GM21825 (cell line): ENCODE measurements around the gene KIF4A.
"Not testable (repeated sequence)": the region's sequence is repeated elsewhere in the genome, so short reads cannot be mapped to it uniquely, and the experiment has no call there.

Source experiments
- ATAC-seq: cut with Tn5 transposase; IDR thresholded peaks from one replicate; pipeline ENCODE4 v1.9.1; 2021; ENCODE audit warnings: mild to moderate bottlenecking, moderate library complexity; ENCODE audit not compliant: unreplicated experiment

KIF4A gene

DNA sequence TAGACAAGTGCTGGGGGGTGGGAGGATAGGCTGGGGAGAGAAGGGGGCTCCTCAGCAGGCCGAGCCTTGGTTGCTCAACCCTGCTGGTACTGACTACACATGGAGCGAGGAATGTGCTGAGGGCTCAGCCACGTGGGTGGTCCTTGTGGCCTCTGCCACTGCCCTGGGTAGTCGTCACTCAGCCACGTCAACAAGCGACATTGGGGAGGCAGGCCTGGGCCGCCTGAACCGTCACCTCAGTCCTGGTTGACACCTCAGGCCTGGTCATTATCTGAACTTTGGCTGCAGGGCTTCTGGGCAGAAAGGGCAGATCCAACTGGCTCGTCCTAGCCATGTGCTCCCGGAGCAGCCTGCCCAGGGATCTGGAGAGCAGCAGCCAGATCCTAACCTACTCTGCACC, 70.5 kb downstream of the KIF4A start:
- ATAC-seq = no peak

DNA sequence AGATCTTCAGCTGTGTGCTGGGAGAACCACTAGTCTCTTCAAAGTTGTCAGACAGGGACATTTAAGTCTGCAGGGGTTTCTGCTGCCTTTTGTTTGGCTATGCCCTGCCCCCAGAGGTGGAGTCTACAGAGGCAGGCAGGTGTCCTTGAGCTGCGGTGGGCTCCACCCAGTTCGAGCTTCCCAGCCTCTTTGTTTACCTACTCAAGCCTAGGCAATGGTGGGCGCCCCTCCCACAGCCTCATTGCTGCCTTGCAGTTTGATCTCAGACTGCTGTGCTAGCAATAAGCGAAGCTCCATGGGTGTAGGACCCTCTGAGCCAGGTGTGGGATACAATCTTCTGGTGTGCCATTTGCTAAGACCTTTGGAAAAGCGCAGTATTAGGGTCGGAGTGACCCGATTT, 78.8 kb downstream of the KIF4A start:
- not testable (repeated sequence) for ATAC-seq

DNA sequence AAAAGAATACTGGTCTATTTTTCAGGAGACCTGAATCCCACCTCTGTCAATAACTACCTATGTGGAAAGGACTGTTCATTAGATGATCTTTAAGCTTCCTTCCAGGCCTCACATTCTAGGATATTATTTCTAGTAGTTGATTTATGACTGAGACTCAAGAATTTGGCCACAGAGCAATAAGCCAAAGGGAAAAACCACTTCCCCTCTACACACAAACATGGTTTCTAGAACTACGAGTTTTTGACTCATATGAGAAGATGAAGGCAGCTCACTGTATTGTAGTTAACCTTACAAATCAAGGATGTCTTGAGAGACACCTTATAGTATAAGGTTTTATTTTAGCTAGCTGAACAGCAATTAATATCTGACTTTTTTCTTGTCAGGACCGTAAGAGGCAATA, 96.3 kb downstream of the KIF4A start:
- no peak for ATAC-seq

DNA sequence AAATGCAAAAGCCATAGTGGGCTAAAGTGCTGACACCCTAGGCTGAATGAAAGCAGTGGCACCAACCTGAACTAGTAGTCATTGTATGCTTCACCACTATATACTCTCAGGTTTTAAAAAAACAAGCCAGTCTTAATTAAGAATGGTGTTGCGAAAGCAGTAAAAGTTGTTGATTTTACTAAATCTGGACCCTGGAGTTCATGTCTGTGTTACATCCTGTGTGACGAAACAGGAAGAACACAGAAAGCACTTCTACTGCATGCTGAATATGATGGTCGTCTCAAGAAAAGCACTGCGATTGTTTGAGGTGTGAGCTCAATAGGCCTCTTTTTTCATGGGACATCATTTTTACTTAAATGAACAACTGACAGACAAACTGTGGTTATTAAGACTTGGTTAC, 109.0 kb downstream of the KIF4A start:
- no peak for ATAC-seq

DNA sequence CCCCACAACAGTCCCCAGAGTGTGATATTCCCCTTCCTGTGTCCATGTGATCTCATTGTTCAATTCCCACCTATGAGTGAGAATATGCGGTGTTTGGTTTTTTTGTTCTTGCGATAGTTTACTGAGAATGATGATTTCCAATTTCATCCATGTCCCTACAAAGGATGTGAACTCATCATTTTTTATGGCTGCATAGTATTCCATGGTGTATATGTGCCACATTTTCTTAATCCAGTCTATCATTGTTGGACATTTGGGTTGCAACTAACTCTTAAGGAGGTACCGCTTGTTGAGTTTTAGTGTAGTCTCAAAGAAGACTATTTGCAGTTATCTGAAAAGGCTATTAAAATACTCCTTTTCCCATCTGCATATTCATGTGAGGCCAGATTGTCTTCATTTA, 110.3 kb downstream of the KIF4A start:
- ATAC-seq = not testable (repeated sequence)

DNA sequence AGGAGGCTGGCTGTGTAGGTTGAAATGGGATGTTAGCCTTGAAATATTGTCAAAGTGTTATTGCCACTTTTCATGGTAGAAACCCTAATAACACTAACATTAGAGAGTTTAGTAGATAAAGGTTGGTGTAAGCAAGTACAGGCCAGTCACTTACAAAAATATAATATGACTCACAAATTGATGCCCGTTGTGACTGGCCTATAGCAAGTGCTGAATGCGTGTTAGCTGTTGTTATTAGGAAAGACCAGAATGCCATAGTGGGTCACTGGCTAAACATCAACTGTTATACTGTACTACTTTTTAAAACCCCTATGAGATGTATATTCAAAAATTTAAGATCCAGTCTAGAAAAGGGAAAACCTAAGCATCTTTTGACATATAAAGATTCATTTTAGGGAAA, 112.8 kb downstream of the KIF4A start:
- no peak for ATAC-seq

DNA sequence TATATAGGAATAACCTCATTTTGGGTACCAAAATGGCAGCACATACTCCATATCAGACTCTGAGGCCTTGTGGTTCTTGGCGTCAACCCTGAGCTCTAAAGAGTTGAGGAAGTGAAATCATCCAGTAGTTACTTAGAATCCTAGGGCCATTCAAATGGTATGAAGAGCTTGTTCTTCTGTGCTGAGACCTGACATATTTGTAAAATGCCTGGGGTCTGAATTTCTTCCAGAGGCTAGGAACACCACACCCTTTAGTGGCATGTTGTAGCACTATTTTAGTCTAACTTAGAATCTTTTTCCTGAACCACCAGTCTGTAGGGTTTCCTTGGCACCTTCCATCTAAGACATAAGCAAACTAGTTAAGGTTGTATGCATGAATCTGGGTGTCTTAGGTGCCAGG, 115.1 kb downstream of the KIF4A start:
- no peak for ATAC-seq

DNA sequence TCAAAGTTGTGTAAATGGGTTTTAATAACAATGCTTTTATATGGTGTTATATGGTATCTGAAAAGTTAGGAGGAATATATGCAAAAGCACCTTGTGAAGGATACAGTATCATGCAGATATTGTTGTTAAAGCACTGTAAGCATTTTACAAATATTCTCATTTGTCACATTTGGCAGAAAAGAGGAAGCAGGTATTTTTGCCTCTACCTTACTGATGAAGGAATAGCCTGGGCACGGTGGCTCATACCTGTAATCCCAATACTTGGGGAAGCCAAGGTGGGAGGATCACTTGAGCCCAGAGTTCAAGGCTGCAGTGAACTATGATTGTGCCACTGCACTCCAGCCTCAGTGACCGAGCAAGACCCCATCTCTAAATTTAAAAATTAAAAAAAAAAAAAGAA, 121.0 kb downstream of the KIF4A start:
- no peak for ATAC-seq

DNA sequence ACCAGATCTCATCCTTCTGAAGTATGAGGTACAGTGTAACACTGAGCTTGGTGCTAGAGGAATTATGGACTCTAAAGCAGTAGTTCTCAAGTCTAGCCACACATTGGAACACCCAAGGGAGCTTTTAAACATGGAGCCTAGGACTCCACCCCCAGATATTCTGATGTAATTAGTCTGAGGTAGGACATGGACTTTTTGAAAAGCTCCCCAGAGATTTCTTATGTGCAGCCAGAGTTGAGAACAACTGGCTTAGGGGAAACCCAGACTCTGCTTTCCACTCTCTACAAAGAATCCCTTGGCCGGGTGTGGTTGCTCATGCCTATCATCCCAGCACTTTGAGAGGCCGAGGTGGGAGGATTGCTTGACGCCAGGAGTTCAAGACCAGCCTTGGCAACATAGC, 121.6 kb downstream of the KIF4A start:
- ATAC-seq = no peak

DNA sequence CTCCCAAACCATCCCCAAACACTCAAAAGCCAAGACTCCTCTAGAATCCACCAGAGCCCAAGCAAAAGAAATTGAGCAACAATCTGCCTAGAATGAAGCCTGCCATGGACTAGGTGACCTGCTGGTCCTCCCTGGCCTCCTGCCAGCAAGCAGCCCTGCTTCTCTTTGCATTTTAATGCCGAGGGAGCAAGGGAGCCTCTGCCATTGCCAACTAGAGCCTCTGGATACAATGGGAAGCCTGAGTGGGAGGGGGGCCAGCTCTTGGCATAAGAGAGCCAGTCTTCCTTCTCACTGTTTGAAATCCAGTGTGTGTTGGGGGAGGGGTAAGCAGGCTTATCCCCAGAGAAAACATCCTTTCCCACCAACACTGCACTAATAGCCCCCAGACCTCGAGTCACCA, 131.7 kb downstream of the KIF4A start:
- ATAC-seq = no peak

DNA sequence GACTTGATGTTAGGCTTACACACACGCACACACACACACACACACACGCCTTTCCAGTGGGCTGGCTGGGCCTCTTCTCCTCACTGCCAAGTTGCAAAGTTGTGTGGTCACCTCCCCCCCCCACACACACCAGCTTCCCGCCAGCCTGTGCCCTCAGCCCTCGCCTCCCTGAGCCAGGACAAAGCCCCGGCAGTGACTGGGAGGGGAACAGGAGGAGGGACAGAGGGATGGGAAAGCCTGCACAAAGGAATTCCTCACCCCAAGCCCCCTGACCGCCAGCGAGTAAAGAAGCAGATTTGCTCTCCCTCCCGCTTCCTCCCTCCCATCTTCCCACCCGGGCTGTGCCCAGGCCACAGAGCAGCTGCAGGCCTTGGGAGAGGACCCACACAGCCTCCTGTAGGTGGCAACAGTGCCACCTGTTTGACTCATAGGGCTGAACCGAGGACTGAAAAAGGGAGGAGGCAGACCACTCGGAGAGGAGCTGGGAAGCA, 133.0 kb downstream of the KIF4A start, which contains the start of gene GDPD2:
Gene GDPD2, plus strand, starts transcription at position 464 of the 491 bp plus-strand sequence. CDS start 1,671 bp downstream, outside the sequence.
- ATAC-seq = no peak

DNA sequence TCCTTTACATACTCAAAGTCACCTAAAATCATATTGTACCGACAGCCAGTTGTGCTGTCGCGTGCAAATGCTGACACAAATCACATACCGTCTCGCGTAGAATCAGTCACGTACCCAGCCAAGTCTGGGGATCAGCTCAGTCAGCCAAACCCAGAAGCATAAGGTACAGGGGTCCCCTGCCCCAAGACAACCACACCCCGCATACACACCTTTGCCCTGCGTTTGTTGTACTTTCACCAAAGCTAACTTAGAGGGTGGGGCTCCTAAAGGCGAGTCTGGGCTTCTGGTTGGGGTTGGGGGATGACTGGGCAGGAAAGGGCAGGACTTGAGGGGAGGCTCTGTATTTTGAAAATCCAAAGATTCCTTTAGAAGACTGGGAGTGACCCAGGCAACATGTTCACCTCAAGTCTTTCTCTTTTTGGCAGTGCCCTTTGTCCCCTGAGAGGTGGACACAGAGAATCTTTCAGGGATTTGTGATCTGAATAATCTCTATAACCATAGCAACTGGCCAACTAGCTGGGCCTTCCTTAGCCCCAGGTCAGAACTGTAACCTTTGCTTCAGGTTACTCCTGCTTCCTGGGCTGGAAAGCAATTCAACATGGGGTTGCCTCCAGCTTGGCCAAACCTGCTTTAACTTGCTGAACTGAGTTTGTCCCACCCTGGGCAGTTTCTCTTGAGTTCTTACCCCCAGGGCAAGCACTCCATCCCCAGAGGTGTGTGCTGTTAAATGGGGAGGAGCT, 134.2 kb downstream of the KIF4A start:
- no peak for ATAC-seq

DNA sequence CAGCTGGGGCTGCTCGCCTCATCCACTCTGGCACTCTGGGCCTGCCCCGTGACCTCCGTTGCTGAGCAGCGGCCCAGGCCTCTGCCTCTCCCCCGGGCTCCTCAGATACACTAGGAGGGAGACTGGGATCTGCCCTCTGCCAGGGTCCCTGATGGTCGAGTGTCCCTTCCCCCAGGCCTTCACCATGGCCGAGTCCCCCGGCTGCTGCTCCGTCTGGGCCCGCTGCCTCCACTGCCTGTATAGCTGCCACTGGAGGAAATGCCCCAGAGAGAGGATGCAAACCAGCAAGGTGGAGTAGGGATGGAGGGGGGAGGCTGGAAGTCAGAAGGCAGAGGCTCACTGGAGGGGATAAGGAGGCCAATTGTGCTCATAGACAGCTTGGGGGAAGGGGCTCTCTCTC, 134.9 kb downstream of the KIF4A start:
- ATAC-seq = no peak

DNA sequence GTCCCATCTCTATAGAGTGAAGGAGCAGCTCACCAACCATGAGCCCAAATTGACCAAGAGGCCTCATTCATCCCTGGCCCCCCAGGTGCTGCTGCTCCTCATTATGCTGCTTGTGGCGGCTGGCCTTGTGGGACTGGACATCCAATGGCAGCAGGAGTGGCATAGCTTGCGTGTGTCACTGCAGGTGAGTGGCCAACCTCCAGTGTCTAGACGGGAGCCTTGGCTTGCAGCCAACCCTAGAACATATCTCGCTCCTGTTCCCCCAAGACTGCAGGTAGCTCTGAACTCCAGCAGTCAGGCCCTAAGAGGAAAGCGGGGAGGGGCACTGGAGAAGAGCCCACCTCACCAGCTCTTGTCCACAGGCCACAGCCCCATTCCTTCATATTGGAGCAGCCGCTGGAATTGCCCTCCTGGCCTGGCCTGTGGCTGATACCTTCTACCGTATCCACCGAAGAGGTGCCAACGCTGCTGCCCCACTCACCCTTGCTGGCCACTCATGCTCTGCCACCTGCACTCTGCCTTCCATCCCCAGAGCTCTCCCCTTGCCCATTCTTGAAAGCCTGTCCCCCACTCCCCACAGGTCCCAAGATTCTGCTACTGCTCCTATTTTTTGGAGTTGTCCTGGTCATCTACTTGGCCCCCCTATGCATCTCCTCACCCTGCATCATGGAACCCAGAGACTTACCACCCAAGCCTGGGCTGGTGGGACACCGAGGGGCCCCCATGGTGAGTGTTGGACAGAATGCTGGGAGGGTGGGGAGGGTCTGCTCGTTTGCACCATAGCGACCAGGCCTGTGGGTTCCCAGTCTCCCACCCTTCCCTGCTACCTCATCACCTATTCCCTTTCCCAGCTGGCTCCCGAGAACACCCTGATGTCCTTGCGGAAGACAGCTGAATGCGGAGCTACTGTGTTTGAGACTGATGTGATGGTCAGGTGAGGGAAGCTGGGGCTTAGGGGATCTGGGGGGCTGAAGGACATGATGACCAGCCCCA, 136.7 kb downstream of the KIF4A start:
- ATAC-seq = no peak

DNA sequence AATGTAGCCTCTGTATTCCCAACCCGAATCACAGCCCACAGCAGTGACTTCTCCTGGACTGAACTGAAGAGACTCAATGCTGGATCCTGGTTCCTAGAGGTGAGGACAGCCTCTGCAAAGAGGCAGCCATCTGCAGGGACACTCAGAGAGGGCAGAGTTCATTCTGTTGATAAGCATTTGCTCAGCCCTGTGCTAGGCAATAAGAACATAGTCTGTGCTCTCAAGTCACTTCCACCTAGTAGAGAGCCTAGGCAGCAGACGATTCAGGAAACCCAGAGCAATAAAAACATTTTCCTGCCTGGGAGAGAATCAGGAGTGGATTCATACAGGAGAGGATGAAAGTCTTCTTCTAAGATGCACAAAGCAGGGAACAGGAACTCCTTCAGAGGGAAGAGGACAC, 137.5 kb downstream of the KIF4A start:
- no peak for ATAC-seq

DNA sequence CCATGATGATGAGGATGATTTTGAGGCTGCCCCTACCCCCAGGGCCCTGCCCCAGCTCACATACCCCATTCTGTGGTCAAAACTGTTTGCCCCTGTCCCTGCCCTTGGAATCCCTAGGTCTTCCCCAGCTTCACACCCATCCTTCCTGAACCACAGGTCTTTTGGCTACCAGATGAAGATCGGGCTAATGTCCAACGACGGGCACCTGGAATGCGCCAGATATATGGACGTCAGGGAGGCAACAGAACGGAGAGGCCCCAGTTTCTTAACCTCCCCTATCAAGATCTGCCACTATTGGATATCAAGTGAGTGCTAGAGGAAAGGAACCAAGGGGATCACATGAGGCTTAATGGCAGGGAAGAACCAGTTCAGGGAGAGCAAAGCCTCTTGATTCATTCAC, 139.9 kb downstream of the KIF4A start:
- no peak for ATAC-seq

DNA sequence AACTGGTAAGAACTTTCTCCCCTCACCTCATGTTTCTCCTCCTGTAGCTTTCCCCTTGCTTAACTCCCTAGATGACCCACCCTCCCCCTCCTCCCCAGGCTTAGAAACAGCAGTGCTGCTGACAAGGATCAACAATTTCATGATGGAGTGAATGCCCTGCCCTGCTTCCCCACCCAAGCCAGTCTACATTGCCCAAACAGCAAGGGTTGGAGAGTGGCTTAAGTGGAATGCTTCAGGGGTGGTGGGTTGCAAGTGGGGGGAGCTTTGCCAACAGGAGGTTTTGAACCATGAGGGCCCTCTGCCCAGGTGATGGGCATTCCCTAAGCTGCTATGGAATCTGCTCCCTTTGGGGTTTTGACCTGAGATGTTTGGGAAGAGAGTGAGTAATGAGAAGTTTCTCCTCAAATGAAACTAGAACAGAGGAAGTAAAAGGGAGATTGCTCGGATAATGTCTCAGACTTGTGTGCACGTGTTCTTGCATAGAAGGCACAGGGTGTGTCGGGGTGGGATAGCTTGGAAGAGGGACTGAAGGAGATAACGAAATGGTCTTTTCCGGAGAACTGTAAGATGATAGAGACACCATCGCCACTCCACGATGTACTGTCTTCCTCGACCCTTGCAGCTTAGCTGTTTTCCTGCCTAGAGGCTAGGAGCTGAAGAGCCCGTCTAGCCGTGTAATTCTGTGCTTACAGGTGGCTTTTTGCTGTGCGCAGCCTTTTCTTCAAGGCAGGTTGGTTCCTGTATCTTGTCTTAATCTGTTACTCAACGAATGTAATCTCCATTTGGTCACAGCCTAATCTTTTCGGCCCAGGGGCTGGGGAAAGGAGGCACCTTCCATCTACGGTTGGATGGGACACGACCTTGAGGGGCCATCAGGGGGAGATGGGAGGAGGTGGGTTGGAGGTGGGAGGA, 143.3 kb downstream of the KIF4A start:
- no peak for ATAC-seq

DNA sequence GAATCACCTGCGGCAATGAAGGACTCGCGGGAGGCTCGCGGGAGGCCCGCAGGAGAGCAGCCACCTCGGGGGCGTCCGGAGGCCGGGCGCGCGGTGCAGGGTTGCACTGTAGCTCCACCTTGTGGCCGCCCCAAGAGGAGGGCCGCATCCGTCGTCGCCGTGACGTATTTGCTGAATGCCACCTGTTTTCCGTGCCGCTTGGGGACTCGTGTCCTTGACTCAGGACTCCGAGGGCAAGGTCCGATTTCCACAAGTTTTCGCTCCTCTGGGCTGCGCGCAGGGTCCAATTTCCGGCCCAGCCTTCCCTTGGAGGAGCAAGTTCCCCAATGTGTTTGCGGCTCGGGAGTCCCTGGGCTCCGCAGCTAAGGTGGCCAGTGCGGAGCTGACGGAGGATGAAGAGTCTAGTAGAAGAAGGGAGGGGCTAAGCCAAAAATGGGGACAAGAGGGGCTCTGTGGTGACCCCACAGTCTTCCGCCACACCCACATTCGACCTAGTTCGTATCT, 144.0 kb downstream of the KIF4A start:
- ATAC-seq = peak; percentile 65

DNA sequence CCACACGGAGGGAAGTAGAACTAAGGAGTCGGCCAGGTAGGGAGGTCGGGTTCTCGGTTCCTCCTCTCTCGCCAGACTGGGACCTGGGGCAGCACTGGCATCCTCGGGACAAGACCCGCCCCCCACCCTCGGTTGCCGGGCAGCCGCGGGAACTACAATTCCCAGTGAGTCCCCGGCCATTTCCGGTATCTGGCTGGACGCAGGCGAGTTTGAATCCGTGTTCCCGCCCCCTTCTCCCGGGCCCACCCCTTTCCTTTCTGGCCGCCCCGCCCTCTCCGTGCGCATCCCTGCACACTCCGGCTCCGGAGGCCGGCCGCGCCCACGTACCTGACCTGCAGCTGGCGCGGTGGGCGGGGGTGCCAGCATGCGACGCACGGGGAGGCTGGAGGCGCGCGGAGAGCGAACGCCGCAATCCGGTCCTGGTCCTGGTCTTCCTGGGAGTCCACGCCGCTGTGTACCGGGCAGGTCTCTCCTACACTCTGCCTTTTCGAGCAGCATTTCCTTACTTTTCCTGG, 144.5 kb downstream of the KIF4A start:
- ATAC-seq = peak; percentile 65

DNA sequence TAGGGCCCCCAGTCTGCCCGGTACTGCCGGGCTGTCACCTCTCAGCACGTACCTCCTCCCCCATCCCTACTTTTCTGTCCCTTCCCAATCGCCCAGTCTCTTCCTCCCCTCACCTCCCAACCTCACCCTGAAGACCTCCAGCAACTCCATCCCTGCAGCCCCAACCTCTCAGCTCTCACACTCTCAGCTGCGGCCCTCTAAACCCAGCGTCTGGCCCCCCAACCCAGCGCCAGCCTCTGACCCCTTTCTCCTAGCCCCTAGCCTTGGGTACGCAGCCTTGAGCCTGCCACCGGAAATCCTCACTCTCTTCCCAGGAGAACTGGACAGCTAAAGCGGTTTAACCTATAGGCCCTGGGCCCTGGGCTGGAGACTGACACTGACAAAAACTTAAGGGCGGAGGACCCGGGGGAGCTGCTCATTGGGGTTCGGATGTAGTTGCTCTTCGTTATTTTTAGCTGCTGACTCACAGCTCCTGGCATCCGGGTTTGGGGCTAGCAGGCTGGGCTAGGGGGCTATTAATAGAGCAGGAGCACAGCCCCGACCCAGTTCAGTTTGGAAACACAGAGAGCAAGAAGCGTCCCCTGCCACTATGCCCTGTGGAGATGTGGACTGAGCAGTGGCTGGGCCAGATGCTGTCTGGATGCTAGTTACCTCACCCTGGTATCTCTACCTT, 145.1 kb downstream of the KIF4A start:
- no peak for ATAC-seq
